GM12874 (cell line): ENCODE measurements around the gene MED14.
A peak's percentile ranks its signal among the peaks of the same experiment; 100 is the strongest.

Source experiments
- CTCF ChIP-seq: IDR thresholded peaks from 2 replicates; pipeline ENCODE4 v1.5.1; 2011; ENCODE audit warnings: low read depth, mild to moderate bottlenecking, control low read depth, low read length, moderate library complexity; ENCODE audit not compliant: insufficient read depth

MED14 gene

GRCh38 chrX:40684092-40684491, 51.2 kb downstream of the MED14 start:
- TF ChIP-seq CTCF, result no peak

DNA sequence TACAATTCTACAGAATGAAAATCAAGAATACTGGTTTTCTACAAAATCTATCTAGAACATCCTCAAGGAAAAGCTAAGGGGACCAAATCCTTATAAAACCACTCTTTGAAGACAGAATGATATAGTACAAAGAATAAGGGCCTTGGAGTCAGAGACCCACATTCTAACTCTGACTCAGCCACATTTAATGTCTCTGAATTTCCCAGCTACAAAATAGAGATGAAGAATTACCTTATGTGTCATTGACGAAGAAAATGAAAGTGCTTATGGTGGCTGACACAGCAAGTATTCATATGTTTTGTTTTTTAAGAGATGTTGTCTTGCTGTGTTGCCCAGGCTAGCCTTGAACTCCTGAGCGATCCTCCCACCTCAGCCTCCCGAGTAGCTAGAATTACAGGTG, 52.1 kb downstream of the MED14 start:
- TF ChIP-seq CTCF, result no peak

- no peak for TF ChIP-seq CTCF
These were observed 64.2 kb downstream of the MED14 start for GRCh38 chrX:40671126-40671525.

GRCh38 chrX:40663880-40664630, 71.3 kb downstream of the MED14 start:
- peak; percentile 20; the same call in 1 of the 2 replicates for TF ChIP-seq CTCF

DNA sequence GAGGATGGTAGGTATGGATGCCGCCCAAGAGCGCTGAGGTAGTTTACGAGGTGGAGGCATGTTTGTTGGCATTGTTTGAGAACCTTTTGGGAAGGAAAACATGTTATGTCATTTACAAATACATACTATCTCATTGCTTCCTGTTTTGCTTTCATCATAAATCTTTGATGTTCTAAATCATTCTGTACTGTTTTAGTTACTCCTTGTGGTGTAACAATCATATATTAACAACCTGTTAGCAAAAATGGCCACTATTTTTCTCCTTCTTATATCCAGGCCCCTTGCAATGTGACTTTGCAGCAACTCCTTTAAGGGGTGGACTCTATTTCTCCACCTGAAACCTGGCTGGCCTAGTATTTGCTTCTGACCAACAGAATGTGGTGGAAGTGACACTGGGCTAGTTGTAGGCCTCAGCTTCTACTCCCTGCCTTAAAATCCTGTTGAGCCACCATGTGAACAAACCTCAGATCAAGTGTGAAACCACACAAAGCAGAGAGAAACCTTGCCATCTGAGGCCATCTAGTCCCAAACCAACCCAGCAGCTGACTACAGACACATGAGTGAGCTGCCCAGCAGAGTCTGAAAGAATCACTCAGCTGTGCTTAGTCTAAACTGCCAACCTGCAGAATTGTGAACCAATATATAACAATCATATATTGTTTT, 72.1 kb downstream of the MED14 start:
- TF ChIP-seq CTCF, result no peak

- no peak for TF ChIP-seq CTCF
These were observed 73.9 kb downstream of the MED14 start for GRCh38 chrX:40661489-40661888.

- TF ChIP-seq CTCF, result no peak
These were observed 75.0 kb downstream of the MED14 start for GRCh38 chrX:40660381-40660780.
